ENCODE measurements around the gene ACTG2.

GRCh38 chr2:73901143-73901542 lies 8.3 kb downstream of the ACTG2 start:
- no peak for TF ChIP-seq CTCF (IDR thresholded peaks at IDR 0.05)
- no peak for TF ChIP-seq EZH2 (IDR thresholded peaks at IDR 0.05)
